ENCODE results near the gene HSPD1. TPM values are rescaled to one million over a fixed set of nuclear protein-coding genes. Genes with fewer than 3 reads are reported as not detected.

HSPD1 gene
- total and polyA plus RNA-seq, 9 donors = 146 to 343 (median 192) TPM

GRCh38 chr2:197500503-197501131 lies 977 bp upstream of the HSPD1 start:
- H3K4me3 ChIP-seq = peak overlapping the region; percentile 95
- H3K27ac ChIP-seq = peak overlapping the region; percentile 96 to 97
- H3K27me3 ChIP-seq = no peaks in the 10 kb centered on the region
- intact Hi-C loops (cut with DNase I) = no loop called here
- no peak for DNase-seq
- peaks cover 4% of the 10 kb centered on the region for H3K4me1 ChIP-seq (ENCODE audit: insufficient read depth)
- TF ChIP-seq CTCF (IDR thresholded peaks at IDR 0.05) = no peak
- TF ChIP-seq POLR2A (IDR thresholded peaks at IDR 0.05) = no peak
- TF ChIP-seq EP300 (IDR thresholded peaks at IDR 0.05) = no peak
- no peaks in the 10 kb centered on the region for H3K9me3 ChIP-seq
- 0 to 1% (median 0%) methylated on average over 27 to 30 of the region's 30 CpGs for WGBS, 3 donors
- no peaks in the 10 kb centered on the region for H3K36me3 ChIP-seq

GRCh38 chr2:197498937-197499593 lies 575 bp downstream of the HSPD1 start:
- H3K4me1 ChIP-seq (ENCODE audit: insufficient read depth) = peaks cover 4% of the 10 kb centered on the region
- peak; percentile 53 to 75 (median 64) for DNase-seq
- intact Hi-C loops (cut with DNase I) = loop anchor here in 2 of 4 donors (5.0 to 10.0 kb wide), 2 partner anchors 47 to 64 kb away; partner anchors contain the start of genes COQ10B (in 2 of the 2) and SF3B1 (in 1 of the 2)
- H3K36me3 ChIP-seq = no peaks in the 10 kb centered on the region
- H3K27me3 ChIP-seq = no peaks in the 10 kb centered on the region
- H3K9me3 ChIP-seq = no peaks in the 10 kb centered on the region
- no peak for TF ChIP-seq CTCF (IDR thresholded peaks at IDR 0.05)
- no peak for TF ChIP-seq EP300 (IDR thresholded peaks at IDR 0.05)
- no peak for TF ChIP-seq POLR2A (IDR thresholded peaks at IDR 0.05)
- peak overlapping the region; percentile 96 to 97 for H3K27ac ChIP-seq
- WGBS, 3 donors = 0 to 1% (median 0%) methylated on average over 45 to 46 of the region's 46 CpGs
- peak overlapping the region; percentile 95 for H3K4me3 ChIP-seq

- H3K27ac ChIP-seq = peak overlapping the region; percentile 96 to 97
- WGBS, 3 donors = 6 to 8% (median 7%) methylated on average over 14 of the region's 14 CpGs
- peak overlapping the region; percentile 95 for H3K4me3 ChIP-seq
- no peaks in the 10 kb centered on the region for H3K9me3 ChIP-seq
- no peak for DNase-seq
- no peaks in the 10 kb centered on the region for H3K27me3 ChIP-seq
- intact Hi-C loops (cut with DNase I) = loop anchor here in 2 of 4 donors (5.0 to 10.0 kb wide), 2 partner anchors 46 to 64 kb away; partner anchors contain the start of genes COQ10B (in 2 of the 2) and SF3B1 (in 1 of the 2)
- H3K4me1 ChIP-seq (ENCODE audit: insufficient read depth) = peaks cover 4% of the 10 kb centered on the region
- H3K36me3 ChIP-seq = no peaks in the 10 kb centered on the region
- TF ChIP-seq CTCF (IDR thresholded peaks at IDR 0.05) = no peak
- TF ChIP-seq POLR2A (IDR thresholded peaks at IDR 0.05) = no peak
- TF ChIP-seq EP300 (IDR thresholded peaks at IDR 0.05) = no peak
These were observed 1.3 kb downstream of the HSPD1 start for GRCh38 chr2:197498235-197498936.

GRCh38 chr2:197497326-197497725 lies 2.3 kb downstream of the HSPD1 start:
- Histone ChIP-seq H3K36me3 (no peaks in the 10 kb centered on the region), H3K4me1 (ENCODE audit: insufficient read depth) (peaks cover 4% of the 10 kb centered on the region), H3K9me3 (no peaks in the 10 kb centered on the region), H3K27me3 (no peaks in the 10 kb centered on the region), H3K4me3 (no peak overlapping the region), H3K27ac (no peak overlapping the region)
- TF ChIP-seq CTCF (IDR thresholded peaks at IDR 0.05) = no peak
- TF ChIP-seq POLR2A (IDR thresholded peaks at IDR 0.05) = no peak
- no peak for TF ChIP-seq EP300 (IDR thresholded peaks at IDR 0.05)
- no peak for DNase-seq
- WGBS, 3 donors = 5 to 18% (median 7%) methylated on average over 2 of the region's 2 CpGs
- intact Hi-C loops (cut with DNase I) = loop anchor here in 2 of 4 donors (5.0 to 10.0 kb wide), 2 partner anchors 45 to 63 kb away; partner anchors contain the start of genes COQ10B (in 2 of the 2) and SF3B1 (in 1 of the 2)

All from ovary (tissue), 9 donors.